Neural cell (in vitro differentiated cells): ENCODE results near the gene MUSK. TPM values are rescaled to one million over a fixed set of nuclear protein-coding genes. Genes with fewer than 3 reads are reported as not detected.

Experiments
- H2AFZ ChIP-seq: fragments of 200-600, 300-800 bp; sonication (generic), shearing (Covaris generic); 2 replicates; pipeline ENCODE4 v1.6.0; 2014; ENCODE audit warnings: low read depth, mild to moderate bottlenecking, antibody characterized with exemption, low read length, moderate library complexity
- H3F3A ChIP-seq: fragments of 200-600 bp; shearing (Covaris generic); 2 replicates; pipeline ENCODE4 v1.6.1; 2016; ENCODE audit warnings: mild to moderate bottlenecking, moderate library complexity, mixed read lengths, antibody characterized with exemption, low read length; ENCODE audit not compliant: insufficient read depth, poor library complexity, severe bottlenecking
- H3K27ac ChIP-seq: fragments of 200-600, 300-800 bp; sonication (generic), shearing (Covaris generic); 2 replicates; pipeline ENCODE4 v1.5.1; 2014; ENCODE audit warnings: mild to moderate bottlenecking, low read length, moderate library complexity
- H3K27me3 ChIP-seq: fragments of 300-800, 200-600 bp; sonication (generic), shearing (Covaris generic); 2 replicates; pipeline ENCODE4 v1.6.0; 2014; ENCODE audit warnings: mild to moderate bottlenecking, low read depth, low read length, moderate library complexity; ENCODE audit not compliant: insufficient read depth
- H3K36me3 ChIP-seq: fragments of 300-800, 200-600 bp; sonication (generic), shearing (Covaris generic); 2 replicates; pipeline ENCODE4 v1.5.1; 2014; ENCODE audit warnings: mild to moderate bottlenecking, antibody characterized with exemption, low read length, moderate library complexity; ENCODE audit not compliant: insufficient read depth
- H3K4me2 ChIP-seq: fragments of 300-800, 200-600 bp; sonication (generic), shearing (Covaris generic); 2 replicates; pipeline ENCODE4 v1.6.0; 2014; ENCODE audit warnings: mild to moderate bottlenecking, low read length
- H3K4me3 ChIP-seq: fragments of 300-800, 200-600 bp; sonication (generic), shearing (Covaris generic); 2 replicates; pipeline ENCODE4 v1.5.1; 2014; ENCODE audit warnings: mild to moderate bottlenecking, low read length, moderate library complexity
- H3K79me2 ChIP-seq: fragments of 200-600 bp; shearing (Covaris generic); replicated peaks from 2 replicates; pipeline ENCODE4 v1.6.0; 2014; ENCODE audit warnings: mild to moderate bottlenecking, low read length, moderate library complexity; ENCODE audit not compliant: insufficient read depth
- H3K9ac ChIP-seq: fragments of 300-800, 200-600 bp; sonication (generic), shearing (Covaris generic); 2 replicates; pipeline ENCODE4 v1.6.1; 2016; ENCODE audit warnings: mild to moderate bottlenecking, low read length, mixed read lengths
- H3K9me2 ChIP-seq: fragments of 200-600 bp; shearing (Covaris generic); 2 replicates; pipeline ENCODE4 v1.6.1; 2016; ENCODE audit warnings: mild to moderate bottlenecking, low read length, mixed read lengths; ENCODE audit not compliant: insufficient read depth
- H3K9me3 ChIP-seq: fragments of 200-600, 300-800 bp; sonication (generic), shearing (Covaris generic); 2 replicates; pipeline ENCODE4 v1.6.1; 2016; ENCODE audit warnings: mild to moderate bottlenecking, mixed run types, low read length, moderate library complexity, mixed read lengths
- H4K20me1 ChIP-seq: fragments of 200-600 bp; shearing (Covaris generic); 2 replicates; pipeline ENCODE4 v1.6.1; 2016; ENCODE audit warnings: mild to moderate bottlenecking, mixed run types; ENCODE audit not compliant: insufficient read depth
- EP300 ChIP-seq: fragments of 450-650 bp; conservative IDR thresholded peaks from 2 replicates; pipeline ENCODE4 v1.6.1; 2014; ENCODE audit warnings: antibody characterized with exemption, mild to moderate bottlenecking, moderate library complexity; ENCODE audit not compliant: poor library complexity, severe bottlenecking
- EZH2 ChIP-seq: fragments of 200-600, 300-800 bp; shearing (Covaris generic), sonication (generic); IDR thresholded peaks from 2 replicates; pipeline ENCODE4 v1.6.1; 2014; ENCODE audit warnings: antibody characterized with exemption, low read length, borderline replicate concordance, mild to moderate bottlenecking; ENCODE audit not compliant: insufficient read depth, poor library complexity, severe bottlenecking
- MXI1 ChIP-seq: fragments of 450-650 bp; conservative IDR thresholded peaks from 2 replicates; pipeline ENCODE4 v1.6.1; 2014; ENCODE audit warnings: antibody characterized with exemption, mild to moderate bottlenecking; ENCODE audit not compliant: poor library complexity, severe bottlenecking
- POLR2AphosphoS5 ChIP-seq: IDR thresholded peaks from 2 replicates; pipeline ENCODE4 v1.6.1; 2012
- RAD21 ChIP-seq: fragments of 450-650 bp; conservative IDR thresholded peaks from 2 replicates; pipeline ENCODE4 v1.6.1; 2014; ENCODE audit warnings: antibody characterized with exemption, mild to moderate bottlenecking, moderate library complexity
- SMC3 ChIP-seq: fragments of 450-650 bp; conservative IDR thresholded peaks from 2 replicates; pipeline ENCODE4 v1.6.1; 2014; ENCODE audit warnings: antibody characterized with exemption, mild to moderate bottlenecking, moderate library complexity; ENCODE audit not compliant: poor library complexity
- TAF1 ChIP-seq: IDR thresholded peaks from 2 replicates; pipeline ENCODE4 v1.6.1; 2012; ENCODE audit warnings: low read depth
- polyA plus RNA-seq: library from polyadenylated mRNA; depleted of rRNA; stranded (reverse); fragments of >200 nt; gene quantifications from 2 replicates; pipeline ENCODE4 v1.2.3, GENCODE V29; 2014
- TF ChIP-seq, protein P1 (sequence below): fragments of 450-650 bp; IDR thresholded peaks from 2 replicates; pipeline ENCODE4 v1.5.1; 2014; ENCODE audit warnings: antibody characterized with exemption, mild to moderate bottlenecking, moderate library complexity; ENCODE audit not compliant: poor library complexity, severe bottlenecking
- TF ChIP-seq, protein P2 (sequence below): IDR thresholded peaks from 2 replicates; pipeline ENCODE4 v1.6.1; 2012; ENCODE audit warnings: borderline replicate concordance

The MUSK gene
- polyA plus RNA-seq, 1 donor from 2014 or later: not detected

DNA sequence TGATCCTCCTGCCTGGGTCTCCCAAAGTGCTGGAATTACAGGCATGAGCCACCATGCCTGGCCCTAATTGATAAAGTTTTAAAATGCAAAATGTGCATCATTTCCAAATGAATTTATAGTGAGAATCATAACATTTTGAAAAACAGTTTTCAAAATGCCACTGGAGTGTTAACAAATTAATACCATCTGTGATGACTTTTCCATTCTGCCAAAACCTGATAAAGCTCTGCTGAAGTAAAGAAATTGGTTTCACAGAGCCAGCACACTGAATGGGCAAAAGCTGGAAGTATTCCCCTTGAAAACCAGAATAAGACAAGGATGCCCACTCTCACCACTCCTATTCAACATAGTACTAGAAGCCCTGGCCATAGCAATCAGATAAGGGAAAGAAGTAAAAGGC, 89.6 kb downstream of the MUSK start:
- Histone ChIP-seq H3K9me3 (no peaks in the 10 kb centered on the region), H3K27ac (no peak overlapping the region), H3K4me2 (no peak overlapping the region), H4K20me1 (no peaks in the 10 kb centered on the region), H3K36me3 (no peaks in the 10 kb centered on the region), H2AFZ (no peak overlapping the region), H3K27me3 (no peaks in the 10 kb centered on the region), H3K4me3 (no peak overlapping the region), H3K9me2 (no peaks in the 10 kb centered on the region), H3K9ac (no peak overlapping the region), H3K79me2 (no peaks in the 10 kb centered on the region), H3F3A (no peaks in the 10 kb centered on the region)
- TF ChIP-seq POLR2AphosphoS5: no peak
- TF ChIP-seq, protein P1, sequence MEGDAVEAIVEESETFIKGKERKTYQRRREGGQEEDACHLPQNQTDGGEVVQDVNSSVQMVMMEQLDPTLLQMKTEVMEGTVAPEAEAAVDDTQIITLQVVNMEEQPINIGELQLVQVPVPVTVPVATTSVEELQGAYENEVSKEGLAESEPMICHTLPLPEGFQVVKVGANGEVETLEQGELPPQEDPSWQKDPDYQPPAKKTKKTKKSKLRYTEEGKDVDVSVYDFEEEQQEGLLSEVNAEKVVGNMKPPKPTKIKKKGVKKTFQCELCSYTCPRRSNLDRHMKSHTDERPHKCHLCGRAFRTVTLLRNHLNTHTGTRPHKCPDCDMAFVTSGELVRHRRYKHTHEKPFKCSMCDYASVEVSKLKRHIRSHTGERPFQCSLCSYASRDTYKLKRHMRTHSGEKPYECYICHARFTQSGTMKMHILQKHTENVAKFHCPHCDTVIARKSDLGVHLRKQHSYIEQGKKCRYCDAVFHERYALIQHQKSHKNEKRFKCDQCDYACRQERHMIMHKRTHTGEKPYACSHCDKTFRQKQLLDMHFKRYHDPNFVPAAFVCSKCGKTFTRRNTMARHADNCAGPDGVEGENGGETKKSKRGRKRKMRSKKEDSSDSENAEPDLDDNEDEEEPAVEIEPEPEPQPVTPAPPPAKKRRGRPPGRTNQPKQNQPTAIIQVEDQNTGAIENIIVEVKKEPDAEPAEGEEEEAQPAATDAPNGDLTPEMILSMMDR: no peak
- TF ChIP-seq EP300: no peak
- TF ChIP-seq RAD21: no peak
- TF ChIP-seq SMC3: no peak
- TF ChIP-seq TAF1: no peak
- TF ChIP-seq MXI1: no peak

DNA sequence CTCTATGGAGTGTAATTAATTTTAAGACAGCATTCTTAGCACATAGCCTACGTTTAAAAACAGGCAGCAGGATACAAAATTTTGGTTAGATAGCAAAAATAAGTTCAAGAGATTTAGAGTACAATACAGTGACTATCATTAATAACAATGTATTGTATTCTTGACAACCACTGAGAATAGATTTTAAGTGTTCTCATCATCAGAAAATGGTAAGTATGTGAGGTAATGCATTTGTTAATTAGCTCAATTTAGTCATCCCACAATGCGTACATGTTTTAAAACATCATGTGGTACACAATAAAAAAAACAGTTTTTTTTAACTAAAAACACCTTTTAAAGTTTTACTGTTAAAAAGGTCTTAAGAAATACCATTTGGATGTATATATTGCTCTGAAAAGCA, 94.2 kb downstream of the MUSK start:
- no peaks in the 10 kb centered on the region for H3K9me3 ChIP-seq
- H3F3A ChIP-seq: no peaks in the 10 kb centered on the region
- TF ChIP-seq EZH2 (no peak), SMC3 (no peak), EP300 (no peak), TAF1 (no peak), RAD21 (no peak), MXI1 (no peak), POLR2AphosphoS5 (no peak)
- TF ChIP-seq, protein P1: no peak
- TF ChIP-seq, protein P2, sequence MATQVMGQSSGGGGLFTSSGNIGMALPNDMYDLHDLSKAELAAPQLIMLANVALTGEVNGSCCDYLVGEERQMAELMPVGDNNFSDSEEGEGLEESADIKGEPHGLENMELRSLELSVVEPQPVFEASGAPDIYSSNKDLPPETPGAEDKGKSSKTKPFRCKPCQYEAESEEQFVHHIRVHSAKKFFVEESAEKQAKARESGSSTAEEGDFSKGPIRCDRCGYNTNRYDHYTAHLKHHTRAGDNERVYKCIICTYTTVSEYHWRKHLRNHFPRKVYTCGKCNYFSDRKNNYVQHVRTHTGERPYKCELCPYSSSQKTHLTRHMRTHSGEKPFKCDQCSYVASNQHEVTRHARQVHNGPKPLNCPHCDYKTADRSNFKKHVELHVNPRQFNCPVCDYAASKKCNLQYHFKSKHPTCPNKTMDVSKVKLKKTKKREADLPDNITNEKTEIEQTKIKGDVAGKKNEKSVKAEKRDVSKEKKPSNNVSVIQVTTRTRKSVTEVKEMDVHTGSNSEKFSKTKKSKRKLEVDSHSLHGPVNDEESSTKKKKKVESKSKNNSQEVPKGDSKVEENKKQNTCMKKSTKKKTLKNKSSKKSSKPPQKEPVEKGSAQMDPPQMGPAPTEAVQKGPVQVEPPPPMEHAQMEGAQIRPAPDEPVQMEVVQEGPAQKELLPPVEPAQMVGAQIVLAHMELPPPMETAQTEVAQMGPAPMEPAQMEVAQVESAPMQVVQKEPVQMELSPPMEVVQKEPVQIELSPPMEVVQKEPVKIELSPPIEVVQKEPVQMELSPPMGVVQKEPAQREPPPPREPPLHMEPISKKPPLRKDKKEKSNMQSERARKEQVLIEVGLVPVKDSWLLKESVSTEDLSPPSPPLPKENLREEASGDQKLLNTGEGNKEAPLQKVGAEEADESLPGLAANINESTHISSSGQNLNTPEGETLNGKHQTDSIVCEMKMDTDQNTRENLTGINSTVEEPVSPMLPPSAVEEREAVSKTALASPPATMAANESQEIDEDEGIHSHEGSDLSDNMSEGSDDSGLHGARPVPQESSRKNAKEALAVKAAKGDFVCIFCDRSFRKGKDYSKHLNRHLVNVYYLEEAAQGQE: no peak
- no peak overlapping the region for H2AFZ ChIP-seq
- H3K79me2 ChIP-seq: no peaks in the 10 kb centered on the region
- no peak overlapping the region for H3K9ac ChIP-seq
- no peak overlapping the region for H3K4me2 ChIP-seq
- no peak overlapping the region for H3K27ac ChIP-seq
- H3K27me3 ChIP-seq: no peaks in the 10 kb centered on the region
- no peaks in the 10 kb centered on the region for H3K36me3 ChIP-seq
- H4K20me1 ChIP-seq: no peaks in the 10 kb centered on the region
- no peak overlapping the region for H3K4me3 ChIP-seq
- H3K9me2 ChIP-seq: no peaks in the 10 kb centered on the region
